C4-2B (cell line): Measurements from ENCODE around the gene FYCO1.

Experiments used
- CTCF ChIP-seq: fragments of 450-650 bp; conservative IDR thresholded peaks from 2 replicates; pipeline ENCODE4 v1.5.1; 2017; ENCODE audit warnings: mild to moderate bottlenecking
- ZFX ChIP-seq: fragments of 450-650 bp; IDR thresholded peaks from 2 replicates; pipeline ENCODE4 v1.6.1; 2017

- TF ChIP-seq CTCF (no peak), ZFX (no peak)
These were observed 15.3 kb downstream of the FYCO1 start for GRCh38 chr3:45980229-45980813.
